ENCODE results near the gene CCDC34. TPM values are rescaled to one million over a fixed set of nuclear protein-coding genes. Genes with fewer than 3 reads are reported as not detected.

The CCDC34 gene
- total RNA-seq, 6 donors from 2014 or later, result 1.00 to 6.4 (median 1.6) TPM; not detected in 1

- H3K27me3 ChIP-seq, result no peaks in the 10 kb centered on the region
- TF ChIP-seq POLR2AphosphoS5 (IDR thresholded peaks at IDR 0.05) (no peak), CTCF (IDR thresholded peaks at IDR 0.05) (no peak), POLR2A (IDR thresholded peaks at IDR 0.05) (no peak), EP300 (IDR thresholded peaks at IDR 0.05) (no peak)
- H3K4me1 ChIP-seq, result no peaks in the 10 kb centered on the region
- ATAC-seq (ENCODE audit: low FRiP score in 2 of 2) (no peak), DNase-seq (no peak)
- no peaks in the 10 kb centered on the region for H3K9me3 ChIP-seq
- no peak overlapping the region for H3K4me3 ChIP-seq
- H3K36me3 ChIP-seq, result peaks cover 0 to 7% (median 0%) of the 10 kb centered on the region in 4 donors
- no peak overlapping the region for H3K27ac ChIP-seq
Observed at GRCh38 chr11:27371489-27371888, 8.5 kb upstream of the CCDC34 start.

- H3K4me1 ChIP-seq, result no peaks in the 10 kb centered on the region
- no peak for ATAC-seq (ENCODE audit: low FRiP score in 2 of 2)
- no peak overlapping the region for H3K27ac ChIP-seq
- no peak for TF ChIP-seq CTCF (IDR thresholded peaks at IDR 0.05)
- no peak for TF ChIP-seq POLR2AphosphoS5 (IDR thresholded peaks at IDR 0.05)
- TF ChIP-seq EP300 (IDR thresholded peaks at IDR 0.05), result no peak
- no peak for TF ChIP-seq POLR2A (IDR thresholded peaks at IDR 0.05)
- 40 to 60% methylated on average over 1 to 2 of the region's 2 CpGs for WGBS, 2 donors
- H3K36me3 ChIP-seq, result peaks cover 0 to 7% (median 0%) of the 10 kb centered on the region in 4 donors
- no peaks in the 10 kb centered on the region for H3K9me3 ChIP-seq
- H3K4me3 ChIP-seq, result no peak overlapping the region
- H3K27me3 ChIP-seq, result no peaks in the 10 kb centered on the region
- DNase-seq, result no peak
Observed at GRCh38 chr11:27370374-27370773, 7.4 kb upstream of the CCDC34 start.

GRCh38 chr11:27367881-27368280 lies 4.9 kb upstream of the CCDC34 start:
- no peak for DNase-seq
- Histone ChIP-seq H3K27ac (no peak overlapping the region), H3K9me3 (no peaks in the 10 kb centered on the region), H3K27me3 (no peaks in the 10 kb centered on the region), H3K4me3 (no peak overlapping the region), H3K4me1 (peaks cover 4 to 9% (median 7%) of the 10 kb centered on the region in 4 donors), H3K36me3 (peaks cover 0 to 7% (median 0%) of the 10 kb centered on the region in 4 donors)
- 86 to 92% methylated on average over 9 to 10 of the region's 10 CpGs for WGBS, 2 donors
- ATAC-seq (ENCODE audit: low FRiP score in 2 of 2), result no peak
- TF ChIP-seq POLR2AphosphoS5 (IDR thresholded peaks at IDR 0.05) (no peak), POLR2A (IDR thresholded peaks at IDR 0.05) (no peak), EP300 (IDR thresholded peaks at IDR 0.05) (no peak), CTCF (IDR thresholded peaks at IDR 0.05) (no peak)

- Histone ChIP-seq H3K9me3 (no peaks in the 10 kb centered on the region), H3K27ac (peak overlapping the region in 2 of 4 donors; percentile 2 to 33), H3K27me3 (no peaks in the 10 kb centered on the region), H3K4me3 (peak overlapping the region; percentile 67 to 95 (median 80)), H3K36me3 (peaks cover 0 to 7% (median 0%) of the 10 kb centered on the region in 4 donors), H3K4me1 (peaks cover 6 to 18% (median 10%) of the 10 kb centered on the region in 4 donors)
- ATAC-seq (ENCODE audit: low FRiP score in 2 of 2) (no peak), DNase-seq (no peak)
- 51 to 57% methylated on average over 13 of the region's 13 CpGs for WGBS, 2 donors
- TF ChIP-seq EP300 (IDR thresholded peaks at IDR 0.05) (no peak), CTCF (IDR thresholded peaks at IDR 0.05) (no peak), POLR2A (IDR thresholded peaks at IDR 0.05) (no peak), POLR2AphosphoS5 (IDR thresholded peaks at IDR 0.05) (no peak)
Observed at GRCh38 chr11:27363576-27364117, 632 bp upstream of the CCDC34 start.

All from upper lobe of left lung (tissue), 6 donors.